ENCODE results near the gene NFATC1. TPM values are rescaled to one million over a fixed set of nuclear protein-coding genes. Genes with fewer than 3 reads are reported as not detected.

NFATC1 gene
- total RNA-seq, 4 donors from 2014 or later = 14.0 to 22.4 (median 15.0) TPM

- DNase-seq (ENCODE audit: low spot score in 2 of 2) = no peak
- WGBS, 2 donors = 85 to 89% methylated on average over 16 to 20 of the region's 26 CpGs
- TF ChIP-seq POLR2A (IDR thresholded peaks at IDR 0.05) (no peak), CTCF (IDR thresholded peaks at IDR 0.05) (no peak)
- intact Hi-C loops (cut with DNase I; ENCODE audit: low total_unique reads) = no loop called here
- H3K4me3 ChIP-seq (ENCODE audit: low read depth, poor library complexity, severe bottlenecking) = no peak overlapping the region
Observed at GRCh38 chr18:79423211-79424007, 27.7 kb downstream of the NFATC1 start.

- TF ChIP-seq POLR2A (IDR thresholded peaks at IDR 0.05) (no peak), CTCF (IDR thresholded peaks at IDR 0.05) (no peak)
- intact Hi-C loops (cut with DNase I; ENCODE audit: low total_unique reads) = no loop called here
- no peak for DNase-seq (ENCODE audit: low spot score in 2 of 2)
- no peak overlapping the region for H3K4me3 ChIP-seq (ENCODE audit: low read depth, poor library complexity, severe bottlenecking)
- 89 to 90% methylated on average over 30 of the region's 30 CpGs for WGBS, 2 donors
Observed at GRCh38 chr18:79424008-79424565, 28.4 kb downstream of the NFATC1 start.

GRCh38 chr18:79424880-79425568 is 29.3 kb downstream of the NFATC1 start:
- intact Hi-C loops (cut with DNase I; ENCODE audit: low total_unique reads) = no loop called here
- WGBS, 2 donors = 89 to 93% methylated on average over 18 to 19 of the region's 19 CpGs
- no peak for DNase-seq (ENCODE audit: low spot score in 2 of 2)
- TF ChIP-seq POLR2A (IDR thresholded peaks at IDR 0.05) (no peak), CTCF (IDR thresholded peaks at IDR 0.05) (no peak)
- no peak overlapping the region for H3K4me3 ChIP-seq (ENCODE audit: low read depth, poor library complexity, severe bottlenecking)

GRCh38 chr18:79425569-79425886 is 29.8 kb downstream of the NFATC1 start:
- WGBS, 2 donors = 92 to 93% methylated on average over 12 of the region's 12 CpGs
- DNase-seq (ENCODE audit: low spot score in 2 of 2) = no peak
- TF ChIP-seq CTCF (IDR thresholded peaks at IDR 0.05) (no peak), POLR2A (IDR thresholded peaks at IDR 0.05) (no peak)
- intact Hi-C loops (cut with DNase I; ENCODE audit: low total_unique reads) = no loop called here
- no peak overlapping the region for H3K4me3 ChIP-seq (ENCODE audit: low read depth, poor library complexity, severe bottlenecking)

- WGBS, 2 donors = 89 to 93% methylated on average over 21 to 23 of the region's 37 CpGs
- TF ChIP-seq POLR2A (IDR thresholded peaks at IDR 0.05) (no peak), CTCF (IDR thresholded peaks at IDR 0.05) (no peak)
- H3K4me3 ChIP-seq (ENCODE audit: low read depth, poor library complexity, severe bottlenecking) = no peak overlapping the region
- intact Hi-C loops (cut with DNase I; ENCODE audit: low total_unique reads) = no loop called here
- DNase-seq (ENCODE audit: low spot score in 2 of 2) = no peak
Observed at GRCh38 chr18:79426376-79427300, 30.9 kb downstream of the NFATC1 start.
